H1 (cell line): Measurements from ENCODE around the gene RSL24D1. TPM values are rescaled to one million over a fixed set of nuclear protein-coding genes. Genes with fewer than 3 reads are reported as not detected.

Experiments used
- CTCF ChIA-PET: fragments of 300-600 bp; sonication (Branson Sonifier 250); formaldehyde crosslinking; loops from one replicate; lab custom pipeline; 2021; ENCODE audit not compliant: partially characterized antibody; lab: Charles Lee
- POLR2A ChIA-PET: fragments of 300-600 bp; sonication (Branson Sonifier 250); formaldehyde crosslinking; loops from one replicate; lab custom pipeline; 2021; ENCODE audit warnings: inconsistent platforms; ENCODE audit not compliant: partially characterized antibody; lab: Charles Lee
- DNase-seq, 2 experiments: peaks; one replicate each; pipeline versions ENCODE4 v3.0.0 to v3.0.0-alpha.2; 2010 to 2022; ENCODE audit warnings: low spot score in 2 of 2, low read depth in 1 of 2, mixed read lengths in 1 of 2
- FAIRE-seq: peaks from 2 replicates; lab custom pipeline; 2011; peaks lifted over from hg19 to GRCh38; lab: Jason Lieb, UNC
- H2AFZ ChIP-seq: 2 replicates; pipeline ENCODE4 v1.8.1; 2012; ENCODE audit warnings: low read length, inconsistent platforms
- H2AK5ac ChIP-seq: 2 replicates; pipeline ENCODE4 v1.6.1; 2013; ENCODE audit warnings: low read depth, low read length
- H2BK120ac ChIP-seq: replicated peaks from 2 replicates; pipeline ENCODE3; 2013; ENCODE audit warnings: low read depth, low read length, inconsistent platforms
- H2BK12ac ChIP-seq: 2 replicates; pipeline ENCODE4 v1.6.1; 2013; ENCODE audit warnings: low read depth, low read length
- H2BK15ac ChIP-seq: 2 replicates; pipeline ENCODE4 v1.6.1; 2013; ENCODE audit warnings: low read length
- H2BK20ac ChIP-seq: 2 replicates; pipeline ENCODE4 v1.6.1; 2013; ENCODE audit warnings: low read length
- H2BK5ac ChIP-seq: 2 replicates; pipeline ENCODE4 v1.6.1; 2013; ENCODE audit warnings: low read depth, low read length
- H3K14ac ChIP-seq: 2 replicates; pipeline ENCODE4 v1.6.1; 2013; ENCODE audit warnings: inconsistent platforms; ENCODE audit not compliant: insufficient read length
- H3K18ac ChIP-seq: 2 replicates; pipeline ENCODE4 v1.6.1; 2013; ENCODE audit warnings: low read length; ENCODE audit errors: extremely low read depth
- H3K23ac ChIP-seq: 2 replicates; pipeline ENCODE4 v1.6.1; 2013; ENCODE audit warnings: inconsistent platforms; ENCODE audit not compliant: insufficient read length
- H3K23me2 ChIP-seq: 2 replicates; pipeline ENCODE4 v1.6.1; 2013; ENCODE audit warnings: low read depth, low read length
- H3K27ac ChIP-seq: 2 replicates; pipeline ENCODE4 v1.6.1; 2011; ENCODE audit warnings: low read depth, low read length, inconsistent platforms
- H3K27me3 ChIP-seq, 4 experiments: replicated peaks in 1 of 4; 1 replicate in 1 of 4; 2 replicates in 3 of 4; pipeline versions ENCODE4 v1.6.1 to v1.8.1; 2011 to 2013; ENCODE audit warnings: low read length in 3 of 4, mild to moderate bottlenecking in 3 of 4, inconsistent platforms in 2 of 4, mixed read lengths in 2 of 4, moderate library complexity in 1 of 4; ENCODE audit not compliant: control insufficient read depth in 3 of 4, insufficient read depth in 3 of 4; ENCODE audit errors: extremely low read depth in 1 of 4
- H3K36me3 ChIP-seq, 4 experiments: 2 replicates each; pipeline versions ENCODE4 v1.6.1 to v1.8.1; 2011 to 2013; ENCODE audit warnings: mild to moderate bottlenecking in 4 of 4, low read length in 3 of 4, moderate library complexity in 2 of 4, control low read depth in 1 of 4, inconsistent platforms in 1 of 4; ENCODE audit not compliant: insufficient read depth in 4 of 4, control insufficient read depth in 2 of 4
- H3K4ac ChIP-seq: replicated peaks from 2 replicates; pipeline ENCODE3; 2013; ENCODE audit warnings: low read length, low read depth, mixed read lengths, inconsistent platforms; ENCODE audit not compliant: insufficient read length
- H3K4me1 ChIP-seq, 4 experiments: replicated peaks in 1 of 4; 1 replicate in 1 of 4; 2 replicates in 3 of 4; pipeline versions ENCODE4 v1.6.1 to v1.8.1; 2011 to 2013; ENCODE audit warnings: low read length in 3 of 4, inconsistent platforms in 2 of 4, mixed read lengths in 1 of 4; ENCODE audit not compliant: insufficient read depth in 4 of 4, control insufficient read depth in 3 of 4
- H3K4me2 ChIP-seq, 2 experiments: 2 replicates each; pipeline versions ENCODE4 v1.6.1 to v1.8.1; 2011 to 2013; ENCODE audit warnings: low read depth in 2 of 2, low read length in 2 of 2, control low read depth in 1 of 2, inconsistent platforms in 1 of 2, mild to moderate bottlenecking in 1 of 2; ENCODE audit not compliant: insufficient read depth in 1 of 2
- H3K4me3 ChIP-seq, 4 experiments: fragments of 200-600, 300-600 bp in 1 of 4; sonication (generic), shearing (Covaris generic), sonication (Bioruptor Twin) in 1 of 4; 2 replicates each; pipeline versions ENCODE4 v1.5.1 to v1.8.1; 2011 to 2016; ENCODE audit warnings: low read length in 4 of 4, low read depth in 3 of 4, control low read depth in 2 of 4, inconsistent platforms in 2 of 4, mild to moderate bottlenecking in 2 of 4, mixed read lengths in 1 of 4, moderate library complexity in 1 of 4; ENCODE audit not compliant: insufficient read depth in 2 of 4; ENCODE audit errors: extremely low read depth in 1 of 4
- H3K56ac ChIP-seq: replicated peaks from 2 replicates; pipeline ENCODE3; 2013; ENCODE audit warnings: low read depth, mild to moderate bottlenecking, mixed read lengths, low read length, inconsistent platforms; ENCODE audit not compliant: insufficient read length
- H3K79me1 ChIP-seq: 2 replicates; pipeline ENCODE4 v1.6.1; 2013; ENCODE audit warnings: low read depth, low read length, control low read depth
- H3K79me2 ChIP-seq, 2 experiments: 2 replicates each; pipeline versions ENCODE4 v1.6.1 to v1.8.1; 2012 to 2013; ENCODE audit warnings: low read length in 2 of 2, mild to moderate bottlenecking in 2 of 2, inconsistent platforms in 1 of 2; ENCODE audit not compliant: insufficient read depth in 2 of 2, control insufficient read depth in 1 of 2
- H3K9ac ChIP-seq, 4 experiments: replicated peaks in 1 of 4; 1 replicate in 1 of 4; 2 replicates in 3 of 4; pipeline versions ENCODE4 v1.6.1 to v1.8.1; 2011 to 2013; ENCODE audit warnings: low read depth in 3 of 4, low read length in 3 of 4, control low read depth in 2 of 4, mild to moderate bottlenecking in 2 of 4, moderate library complexity in 2 of 4, inconsistent platforms in 1 of 4; ENCODE audit errors: extremely low read depth in 1 of 4
- H3K9me3 ChIP-seq, 2 experiments: 2 replicates each; pipeline versions ENCODE4 v1.6.1 to v1.8.1; 2012 to 2013; ENCODE audit warnings: mild to moderate bottlenecking in 2 of 2, moderate library complexity in 2 of 2, control low read depth in 1 of 2, inconsistent platforms in 1 of 2, low read depth in 1 of 2, low read length in 1 of 2, mixed read lengths in 1 of 2; ENCODE audit not compliant: insufficient read depth in 2 of 2
- H4K20me1 ChIP-seq, 2 experiments: replicated peaks in 1 of 2; 2 replicates each; pipeline versions ENCODE3 to v1.8.1; 2011 to 2013; ENCODE audit warnings: inconsistent platforms in 2 of 2, low read length in 2 of 2, mild to moderate bottlenecking in 1 of 2; ENCODE audit not compliant: insufficient read depth in 2 of 2, control insufficient read depth in 1 of 2
- H4K5ac ChIP-seq: 2 replicates; pipeline ENCODE4 v1.6.1; 2013; ENCODE audit warnings: low read length, low read depth, mixed read lengths, inconsistent platforms; ENCODE audit not compliant: insufficient read length
- H4K8ac ChIP-seq: 2 replicates; pipeline ENCODE4 v1.8.0; 2013; ENCODE audit warnings: mild to moderate bottlenecking, moderate library complexity, low read length, inconsistent platforms; ENCODE audit not compliant: insufficient read depth; ENCODE audit errors: extremely low read depth
- H4K91ac ChIP-seq: replicated peaks from 2 replicates; pipeline ENCODE3; 2013; ENCODE audit warnings: low read length, mixed read lengths, inconsistent platforms; ENCODE audit not compliant: insufficient read length
- ASH2L ChIP-seq: fragments of 200-600, 300-600 bp; sonication (generic); IDR thresholded peaks from one replicate; pipeline ENCODE4 v1.7.1; 2017; ENCODE audit warnings: low read length
- BCL11A ChIP-seq, 2 experiments: IDR thresholded peaks; one replicate each; pipeline ENCODE4 v1.6.1; 2011; ENCODE audit warnings: low read depth in 2 of 2, low read length in 2 of 2, mild to moderate bottlenecking in 2 of 2
- CHD2 ChIP-seq: IDR thresholded peaks from 2 replicates; pipeline ENCODE4 v1.6.1; 2012; ENCODE audit warnings: low read length, improper control_type of control experiment
- CREB1 ChIP-seq: IDR thresholded peaks from 2 replicates; pipeline ENCODE4 v1.6.1; 2012; ENCODE audit warnings: inconsistent platforms
- EGR1 ChIP-seq: IDR thresholded peaks from 2 replicates; pipeline ENCODE4 v1.6.1; 2011; ENCODE audit warnings: low read depth, low read length, borderline replicate concordance
- HDAC6 ChIP-seq: IDR thresholded peaks from one replicate; pipeline ENCODE4 v1.7.1; 2012; ENCODE audit warnings: low read depth, mild to moderate bottlenecking, inconsistent platforms, low read length, moderate library complexity
- PHF8 ChIP-seq: fragments of 200-600 bp; sonication (generic); conservative IDR thresholded peaks from 2 replicates; pipeline ENCODE4 v1.7.1; 2012; ENCODE audit warnings: low read depth, mild to moderate bottlenecking, inconsistent platforms, low read length, moderate library complexity
- POLR2AphosphoS5 ChIP-seq: IDR thresholded peaks from 2 replicates; pipeline ENCODE4 v1.6.1; 2011; ENCODE audit warnings: low read depth, low read length
- SP1 ChIP-seq: IDR thresholded peaks from 2 replicates; pipeline ENCODE4 v1.6.1; 2011; ENCODE audit warnings: low read depth, low read length
- WGBS, 2 experiments: shearing (Covaris generic) in 1 of 2; methylation state at CpG; one replicate each; pipeline versions ENCODE4 v1.1.6 to v1.1.7; 2013 to 2015; ENCODE audit warnings: low lambda C conversion rate in 2 of 2, mixed read lengths in 2 of 2, inconsistent platforms in 1 of 2, low coverage in 1 of 2, missing lambda C conversion rate in 1 of 2; ENCODE audit not compliant: insufficient replicate concordance in 2 of 2, insufficient coverage in 1 of 2, insufficient read length in 1 of 2; ENCODE audit errors: extremely low coverage in 1 of 2, missing lambda C conversion rate in 1 of 2; 5-methylcytosine and 5-hydroxymethylcytosine counted together
- polyA plus RNA-seq, 7 experiments: library from polyadenylated mRNA; depleted of rRNA in 3 of 7; stranded (reverse) in 5 of 7; unstranded in 2 of 7; fragments of >200 nt in 5 of 7; fragments of 200-250 nt in 2 of 7; gene quantifications; 1 replicate in 5 of 7; 2 replicates in 1 of 7; 4 replicates in 1 of 7; pipeline versions ENCODE4 v1.2.1 to v1.2.3, GENCODE V29; 2011 to 2013; ENCODE audit warnings: missing spikeins in 2 of 7, mixed read lengths in 2 of 7
- total RNA-seq: library from RNA; stranded (reverse); fragmentation: NEBNext Ultra II Directional; extraction: Animal tissue kit (Norgen Biotek cat#: 25700); gene quantifications from 2 replicates; pipeline ENCODE4 v1.2.1, GENCODE V29; 2021

Gene RSL24D1
- total and polyA plus RNA-seq, 2 of the 8 experiments (the other 6 are each of a cell fraction or from before 2014, with no cell fraction given): 45.7 to 130 TPM

GRCh38 chr15:55132672-55133071, 64.1 kb downstream of the RSL24D1 start:
- ChIA-PET POLR2A (no interaction called here), CTCF (interaction anchor here (0.5 to 0.7 kb wide), 2 partner anchors 686 to 1162 kb away, joined by 3 read pairs; no protein-coding TSS in a partner anchor)
- no peaks in the 10 kb centered on the region for H3K79me1 ChIP-seq
- FAIRE-seq (no peak), DNase-seq (no peak)
- H4K8ac ChIP-seq: no peak overlapping the region
- H4K20me1 ChIP-seq: no peaks in the 10 kb centered on the region
- H3K23me2 ChIP-seq: no peaks in the 10 kb centered on the region
- H4K91ac ChIP-seq: no peak overlapping the region
- no peak overlapping the region for H2BK12ac ChIP-seq
- H3K27ac ChIP-seq: no peak overlapping the region
- H3K18ac ChIP-seq: no peak overlapping the region
- H2AFZ ChIP-seq: no peak overlapping the region
- H3K23ac ChIP-seq: no peak overlapping the region
- 84% methylated on average over 2 of the region's 2 CpGs; no CpG with 5 or more reads in 1 of the 2 experiments for WGBS, 2 experiments
- H2BK15ac ChIP-seq: no peak overlapping the region
- no peaks in the 10 kb centered on the region for H3K27me3 ChIP-seq
- no peak overlapping the region for H3K4me3 ChIP-seq
- no peak overlapping the region for H2BK120ac ChIP-seq
- H3K79me2 ChIP-seq: no peaks in the 10 kb centered on the region
- H3K4ac ChIP-seq: no peak overlapping the region
- no peak overlapping the region for H3K56ac ChIP-seq
- H2BK5ac ChIP-seq: no peak overlapping the region
- no peaks in the 10 kb centered on the region for H3K4me1 ChIP-seq
- no peak overlapping the region for H2AK5ac ChIP-seq
- TF ChIP-seq POLR2AphosphoS5 (no peak), EGR1 (no peak), PHF8 (no peak), HDAC6 (no peak), SP1 (no peak), CREB1 (no peak), CHD2 (no peak), ASH2L (no peak), BCL11A (IDR thresholded peaks at IDR 0.05; ENCODE audit: low read depth in 2 of 2, low read length in 2 of 2) (no peak)
- H3K9me3 ChIP-seq: peaks cover 19 to 34% of the 10 kb centered on the region in 2 experiments; a peak in 2 of 4 replicates
- H3K9ac ChIP-seq: no peak overlapping the region
- no peak overlapping the region for H4K5ac ChIP-seq
- H3K14ac ChIP-seq: no peak overlapping the region
- H3K36me3 ChIP-seq: no peaks in the 10 kb centered on the region
- no peak overlapping the region for H3K4me2 ChIP-seq
- H2BK20ac ChIP-seq: no peak overlapping the region
